NOMO-1 treated with dmso at 0.1 percent for 144 hours (cell line): ENCODE results near the gene KSR2.
"Not testable (repeated sequence)": the region's sequence is repeated elsewhere in the genome, so short reads cannot be mapped to it uniquely, and the experiment has no call there.

Source experiments
- DNase-seq: peaks from one replicate; lab custom pipeline; 2025; ENCODE audit not compliant: unreplicated experiment; lab: John Stamatoyannopoulos, UW

Gene KSR2

DNA sequence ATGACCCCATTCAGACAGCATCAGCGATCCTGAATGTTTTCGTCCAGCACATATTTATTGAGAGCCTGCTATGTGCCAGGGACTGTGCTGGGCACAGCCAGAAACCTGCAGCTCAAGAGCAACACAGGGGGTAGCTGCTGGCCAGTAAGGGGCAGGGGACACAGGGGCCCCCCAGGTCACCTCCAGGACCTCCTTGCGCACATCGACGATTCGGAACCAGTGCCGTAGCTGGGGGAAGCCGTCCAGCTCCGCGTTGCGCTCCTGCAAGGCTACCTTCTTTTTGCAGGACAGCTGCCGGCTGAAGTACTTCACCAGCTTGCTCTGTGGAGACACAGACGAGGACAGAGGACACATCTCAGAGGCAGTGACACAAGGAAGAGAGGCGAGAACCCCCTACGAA lies 108.7 kb downstream of the KSR2 start:
- no peak for DNase-seq

DNA sequence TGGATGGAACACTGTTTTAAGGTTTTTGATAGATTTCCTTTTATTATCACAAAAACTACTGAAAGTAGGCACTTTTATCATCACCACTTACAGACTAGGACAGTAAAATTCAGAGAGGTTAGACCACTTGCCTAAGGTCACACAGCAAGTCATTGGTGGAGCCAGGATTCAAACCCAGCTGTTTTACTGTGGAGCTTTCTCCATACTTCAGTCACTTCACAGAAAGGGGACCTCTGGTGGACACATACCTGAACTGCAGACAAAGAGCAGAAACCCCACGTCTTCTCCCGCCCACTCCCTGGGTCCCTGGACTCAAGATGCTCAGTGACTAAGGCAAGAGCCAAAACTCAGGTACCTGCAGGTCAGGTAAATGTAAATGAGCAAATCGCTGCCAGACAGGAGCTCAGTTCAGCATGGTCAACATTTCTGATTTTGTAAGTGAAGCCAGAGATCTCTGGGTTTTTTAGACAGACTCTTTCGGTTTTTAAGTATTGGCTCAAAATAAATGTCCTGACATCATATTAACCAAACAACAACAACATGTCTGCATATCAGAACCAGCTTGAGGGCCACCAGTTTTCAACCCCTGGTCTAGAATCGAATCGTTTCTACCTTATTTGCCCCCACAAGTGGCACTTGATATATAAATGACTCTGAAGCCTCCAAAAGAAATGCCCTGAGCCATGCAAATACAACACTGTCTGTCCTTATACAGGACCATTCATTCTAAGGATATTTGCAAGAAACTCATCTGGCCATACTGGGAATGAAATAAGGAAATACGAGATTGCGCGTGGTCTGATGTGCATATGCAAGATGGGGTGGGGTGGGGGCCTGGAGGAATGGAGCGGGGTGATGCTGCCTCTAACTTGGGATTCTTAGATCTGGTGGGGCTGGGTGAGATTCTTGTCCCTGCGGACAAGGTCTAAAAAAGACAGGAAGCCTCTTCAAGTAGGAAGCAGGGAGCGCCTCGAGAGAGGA lies 110.9 kb downstream of the KSR2 start:
- no peak for DNase-seq

DNA sequence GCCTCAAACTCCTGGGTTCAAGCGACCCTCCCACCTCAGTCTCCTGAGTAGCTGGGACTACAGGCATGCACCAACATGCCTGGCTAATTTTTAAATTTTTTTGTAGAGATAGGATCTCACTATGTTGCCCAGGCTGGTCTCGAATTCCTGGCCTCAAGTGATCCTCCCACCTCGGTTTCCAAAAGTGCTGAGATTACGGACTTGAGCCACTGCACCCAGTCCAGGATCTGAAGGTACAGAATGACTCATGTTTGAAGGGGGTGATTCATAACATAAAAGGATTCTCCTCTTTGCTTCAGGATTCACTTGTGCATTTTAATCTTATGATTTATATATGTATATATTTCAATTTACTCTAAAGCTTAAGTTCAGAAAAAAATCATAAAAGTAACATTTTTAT lies 111.7 kb downstream of the KSR2 start:
- not testable (repeated sequence) for DNase-seq

DNA sequence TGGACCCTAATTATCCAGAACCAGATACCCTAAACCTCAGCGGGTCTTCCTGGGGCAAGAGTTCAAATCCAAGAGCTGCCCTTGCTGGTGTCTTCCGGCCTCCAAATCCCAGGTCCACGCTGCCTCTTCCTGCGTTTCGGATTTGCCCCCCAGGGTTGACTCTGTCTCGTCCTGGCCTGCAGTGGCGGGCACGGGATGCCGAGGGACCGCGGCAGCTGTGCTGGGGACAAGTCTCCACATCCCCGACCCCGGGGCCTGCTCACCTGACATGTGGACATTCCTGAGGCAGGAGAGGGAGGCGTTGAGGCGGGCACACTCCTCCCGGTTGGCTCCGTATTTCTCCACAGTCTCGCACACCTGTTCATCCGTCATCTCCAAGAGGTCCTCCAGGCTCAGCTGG lies 113.6 kb downstream of the KSR2 start:
- no peak for DNase-seq

DNA sequence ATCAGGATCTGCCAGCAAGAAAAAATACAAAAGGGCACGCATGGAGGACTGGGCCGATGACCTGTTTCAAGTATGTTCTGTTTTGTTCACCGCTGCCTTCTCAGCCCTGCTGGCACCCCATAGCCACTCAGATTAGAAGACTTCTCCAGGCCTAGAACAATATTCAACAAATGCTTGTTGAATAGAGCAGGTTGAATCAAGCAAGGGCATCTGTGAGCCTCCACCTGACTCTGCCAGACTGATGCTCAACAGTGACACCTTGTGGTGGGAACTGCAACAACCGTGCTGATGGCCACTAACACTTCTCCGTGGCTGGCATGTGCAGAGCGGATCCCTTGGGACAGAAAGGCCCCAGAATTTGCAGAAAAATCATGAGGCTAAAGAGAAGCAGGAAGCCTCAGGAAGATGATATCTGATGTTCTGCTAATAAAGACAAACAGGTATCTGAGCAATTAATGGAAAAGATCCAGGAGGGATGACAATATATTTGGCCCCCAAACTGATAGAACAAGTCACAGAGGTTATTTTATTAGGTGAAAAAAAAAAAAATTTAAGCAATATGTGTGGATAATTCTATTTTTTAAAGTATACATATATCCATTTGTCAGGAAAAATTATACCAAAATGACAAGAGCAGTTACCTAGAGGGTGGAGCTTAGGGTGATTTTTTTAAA lies 114.3 kb downstream of the KSR2 start:
- DNase-seq = peak; percentile 18

DNA sequence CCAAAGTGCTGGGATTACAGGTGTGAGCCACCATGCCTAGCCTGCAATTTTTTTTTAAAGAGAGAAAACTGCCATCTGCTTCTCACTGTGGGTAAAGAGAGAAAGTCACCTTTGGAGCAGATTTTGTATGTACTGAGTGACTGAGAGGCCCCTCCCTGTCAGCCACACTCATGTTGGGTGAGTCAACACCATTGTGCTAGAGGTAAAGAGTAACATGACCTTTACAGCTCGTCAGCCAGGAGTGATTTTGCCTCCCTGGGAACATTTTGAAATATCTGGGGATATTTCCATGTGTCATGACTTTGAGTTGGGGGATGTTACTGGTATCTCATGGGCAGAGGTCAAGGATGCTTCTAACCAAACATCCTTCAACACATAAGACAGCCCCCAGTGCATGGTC lies 115.2 kb downstream of the KSR2 start:
- DNase-seq = no peak

DNA sequence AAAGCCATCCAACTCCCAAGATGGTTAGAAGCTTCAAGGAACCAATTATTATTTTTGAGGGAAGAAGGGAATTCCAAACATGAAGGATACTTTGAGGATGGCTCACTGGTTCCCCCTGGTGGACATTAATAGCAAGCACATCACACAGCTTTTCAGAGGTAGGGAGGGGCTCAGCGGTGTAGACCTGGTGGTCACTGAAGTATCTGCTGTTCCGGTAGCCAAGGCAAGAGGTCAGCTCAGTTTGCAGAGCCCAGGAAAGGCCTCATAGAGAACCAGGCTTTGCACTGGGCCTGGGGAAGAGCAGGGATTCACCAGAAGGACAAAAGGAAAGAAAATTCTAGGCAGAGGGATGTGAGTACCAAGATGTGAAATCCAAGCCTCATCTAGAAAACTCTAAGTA lies 118.7 kb downstream of the KSR2 start:
- DNase-seq = no peak

DNA sequence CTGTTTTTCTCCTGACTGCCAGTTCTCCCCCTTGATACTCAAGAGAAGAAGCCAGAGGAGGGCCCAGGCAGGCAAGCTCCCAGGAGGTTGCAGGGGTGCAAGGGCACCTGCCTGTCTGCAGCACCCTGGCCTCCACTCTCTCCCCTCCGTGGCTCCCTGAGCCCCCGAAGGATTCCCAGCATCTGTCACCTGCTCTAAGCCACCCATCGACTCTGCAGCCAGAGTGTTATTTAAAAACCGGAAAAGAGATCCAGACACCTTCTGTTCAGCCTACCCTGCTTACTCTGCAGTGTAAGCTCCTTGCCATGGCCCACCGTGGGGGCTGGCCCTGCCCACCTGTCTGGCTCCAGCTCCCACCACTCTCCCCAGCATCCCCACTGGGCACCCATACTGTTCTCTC lies 121.4 kb downstream of the KSR2 start:
- DNase-seq = no peak

DNA sequence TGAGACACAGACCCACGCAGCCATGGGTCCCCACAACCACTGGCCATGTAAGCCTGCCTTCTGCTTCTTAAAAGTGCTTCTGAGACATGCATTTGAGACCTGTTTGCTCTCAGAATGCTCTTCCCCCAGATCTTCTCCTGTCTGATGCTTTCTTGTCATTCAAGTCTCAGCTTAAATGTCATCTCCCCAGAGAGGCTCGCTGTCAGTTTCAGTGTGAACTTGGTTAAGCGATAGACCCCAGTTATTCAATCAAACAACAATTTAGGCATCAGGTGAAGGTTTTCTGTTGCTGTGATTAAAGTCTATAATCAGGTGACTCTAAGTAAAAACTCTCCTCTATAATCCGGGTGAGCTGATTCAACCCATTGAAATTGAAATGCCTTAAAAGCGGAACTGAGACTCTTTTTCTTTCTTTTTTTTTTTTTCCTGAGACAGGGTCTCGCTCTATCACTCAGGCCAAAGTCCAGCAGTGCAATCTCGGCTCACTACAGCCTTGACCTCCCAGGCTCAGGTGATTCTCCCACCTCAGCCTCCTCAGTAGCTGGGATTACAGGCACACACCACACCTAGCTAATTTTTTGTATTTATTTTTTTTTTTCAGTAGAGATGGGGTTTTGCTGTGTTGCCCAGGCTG lies 123.4 kb downstream of the KSR2 start:
- DNase-seq = no peak

DNA sequence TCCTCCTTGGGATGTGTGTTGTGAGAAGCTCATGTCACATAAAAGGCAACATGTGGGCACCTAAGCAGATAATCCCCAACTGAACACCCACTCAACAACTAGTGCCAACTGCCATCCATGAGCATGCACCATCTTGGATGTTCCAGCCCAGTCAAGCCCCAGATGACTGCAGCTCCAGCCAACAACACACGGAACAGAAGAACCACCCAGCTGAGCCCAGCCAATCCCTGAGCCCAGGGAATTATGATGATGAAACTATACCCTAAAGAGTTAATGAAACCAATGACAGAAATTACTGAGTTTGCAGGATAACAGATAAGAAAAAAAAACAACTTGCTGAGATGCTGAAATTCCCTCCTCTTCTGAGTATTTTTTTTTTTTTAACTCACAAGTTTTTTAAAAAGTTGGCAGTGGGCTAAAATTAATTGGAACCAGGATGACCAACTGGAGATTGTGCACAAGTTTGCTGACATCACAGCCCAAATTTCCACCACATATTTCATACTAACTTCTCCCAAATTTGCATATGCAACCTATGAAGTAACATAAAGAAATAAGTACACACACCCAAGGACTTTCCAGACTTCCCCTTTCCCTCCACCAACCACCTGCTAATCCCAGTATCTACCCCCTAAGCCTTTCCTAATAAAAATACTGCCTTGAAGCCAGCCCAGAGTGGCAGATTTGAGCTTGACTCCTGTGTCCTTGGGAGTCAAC lies 124.5 kb downstream of the KSR2 start:
- no peak for DNase-seq

DNA sequence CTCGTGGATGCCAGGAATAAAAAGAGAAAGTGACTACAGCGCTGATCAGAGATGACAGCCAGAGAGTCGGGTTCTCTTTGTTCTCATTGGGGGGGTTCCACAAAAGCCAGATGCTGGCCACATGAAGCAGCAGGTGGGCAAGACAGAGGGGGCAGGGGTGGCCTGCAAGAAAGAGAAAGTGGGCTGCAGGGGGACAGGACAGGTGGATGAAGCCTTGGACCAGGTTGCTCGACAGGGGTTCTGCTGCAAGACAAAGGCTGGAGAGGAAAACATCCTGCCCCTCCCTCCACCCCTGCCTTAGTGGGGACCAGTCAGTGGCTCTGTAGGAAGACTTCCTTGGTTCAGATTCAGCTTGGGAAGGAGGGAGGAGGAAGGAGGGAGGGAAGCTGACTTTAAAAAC lies 126.2 kb downstream of the KSR2 start:
- no peak for DNase-seq

DNA sequence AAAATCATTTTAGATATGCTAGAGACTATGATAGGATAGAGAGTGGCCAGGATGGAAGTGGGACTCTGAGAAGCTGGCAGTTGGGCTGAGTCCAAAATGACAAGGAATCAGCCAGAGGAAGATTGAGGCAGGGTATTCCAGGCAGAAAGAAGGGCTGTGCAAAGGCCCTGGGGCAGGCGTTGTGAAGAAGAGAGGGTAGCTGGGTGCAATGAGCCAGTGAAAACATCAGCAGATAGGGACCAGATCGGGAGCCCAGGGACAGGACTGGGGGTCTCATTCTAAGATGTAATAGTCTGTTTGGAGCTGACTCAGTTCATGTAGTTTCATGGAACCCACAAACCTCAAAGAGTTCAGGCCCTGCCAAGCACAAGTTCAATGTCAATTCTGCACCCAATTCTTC lies 126.6 kb downstream of the KSR2 start:
- no peak for DNase-seq

DNA sequence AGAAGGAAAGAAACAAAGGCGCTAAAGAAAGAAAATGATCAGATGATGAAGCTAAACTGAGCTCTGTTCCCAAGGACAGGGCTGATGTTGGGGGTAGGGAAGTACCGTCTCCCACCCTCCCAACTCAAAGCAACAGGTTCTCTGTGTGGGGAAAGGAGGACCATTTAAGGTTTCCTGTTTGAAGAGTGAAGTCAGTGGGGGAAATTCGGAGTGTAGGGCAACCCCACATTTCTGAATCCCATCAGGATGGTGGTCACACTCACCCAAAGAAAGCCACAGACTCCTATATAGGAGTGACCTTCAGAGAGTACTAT lies 131.1 kb downstream of the KSR2 start:
- DNase-seq = no peak

DNA sequence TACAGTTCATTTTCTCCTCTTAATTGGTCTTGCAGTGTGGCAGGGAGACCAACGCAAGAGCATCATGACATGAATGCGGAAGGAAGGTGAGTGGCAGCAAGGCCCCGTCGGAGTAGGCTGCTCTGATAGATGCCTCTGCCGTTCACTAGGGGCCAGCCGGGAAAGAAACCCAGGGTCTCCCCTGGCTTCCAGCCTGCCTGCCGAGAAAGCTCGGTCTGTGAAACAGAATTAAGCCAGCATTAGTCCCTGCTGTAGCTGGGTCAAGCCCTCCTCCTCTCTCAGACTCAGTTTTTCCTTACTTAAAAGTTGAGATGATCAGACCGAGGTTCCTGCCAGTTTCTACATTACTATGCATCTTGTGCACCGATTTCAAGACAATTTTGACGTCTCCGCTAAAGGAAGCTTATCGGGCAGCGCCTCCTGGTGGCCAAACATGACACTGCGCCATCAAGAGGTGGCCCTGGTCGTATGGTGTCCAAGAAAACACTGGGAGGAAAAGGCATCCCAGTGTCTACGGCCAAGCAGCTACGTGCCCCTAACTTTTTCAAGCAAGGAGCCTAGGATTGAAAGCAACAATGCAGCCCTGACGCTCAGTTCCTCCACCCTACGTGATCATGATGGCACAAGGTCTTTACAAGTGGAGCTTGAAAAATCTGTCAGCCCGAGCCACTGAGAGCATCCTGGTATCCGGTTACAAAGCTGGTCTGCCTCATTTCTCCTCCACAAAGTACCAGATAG lies 131.6 kb downstream of the KSR2 start:
- peak; percentile 49 for DNase-seq

DNA sequence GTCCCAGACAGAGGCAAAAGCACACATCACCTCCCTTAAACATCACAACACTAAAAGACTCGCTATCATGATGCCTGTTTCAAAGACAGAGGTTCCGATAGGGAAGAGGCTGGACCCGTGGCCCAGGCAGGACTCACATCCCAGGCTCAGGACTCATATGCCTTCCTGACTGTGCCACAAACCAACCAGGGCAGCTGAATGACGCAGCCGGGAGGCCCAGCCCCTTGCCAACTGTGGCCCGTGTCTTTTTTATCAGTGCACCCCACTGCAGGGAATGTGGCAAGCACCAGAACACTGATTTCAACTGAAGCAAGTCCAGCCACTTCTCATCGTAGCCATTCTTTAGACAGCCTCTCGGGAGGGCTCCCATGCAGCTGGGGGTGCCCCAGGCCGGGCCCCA lies 132.3 kb downstream of the KSR2 start:
- DNase-seq = no peak

DNA sequence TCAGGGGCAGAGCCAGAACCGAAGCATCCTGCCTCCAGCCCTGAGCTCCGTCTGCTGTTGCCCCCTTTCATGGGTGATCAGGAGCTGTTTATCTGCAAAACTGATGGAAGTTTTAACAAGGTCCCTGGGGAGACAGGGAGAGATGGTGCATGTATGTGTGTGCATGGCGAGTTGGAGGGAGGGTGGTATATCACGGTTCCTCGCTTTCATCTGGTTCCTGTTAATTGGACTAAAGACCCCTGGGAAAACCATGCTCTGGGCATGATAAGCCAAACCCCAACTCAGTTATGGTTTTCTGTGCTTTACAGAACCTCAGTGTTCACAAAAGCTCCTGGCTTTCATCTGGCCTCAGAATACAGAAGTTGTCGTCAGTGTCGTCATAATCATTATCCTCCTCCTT lies 133.6 kb downstream of the KSR2 start:
- no peak for DNase-seq

DNA sequence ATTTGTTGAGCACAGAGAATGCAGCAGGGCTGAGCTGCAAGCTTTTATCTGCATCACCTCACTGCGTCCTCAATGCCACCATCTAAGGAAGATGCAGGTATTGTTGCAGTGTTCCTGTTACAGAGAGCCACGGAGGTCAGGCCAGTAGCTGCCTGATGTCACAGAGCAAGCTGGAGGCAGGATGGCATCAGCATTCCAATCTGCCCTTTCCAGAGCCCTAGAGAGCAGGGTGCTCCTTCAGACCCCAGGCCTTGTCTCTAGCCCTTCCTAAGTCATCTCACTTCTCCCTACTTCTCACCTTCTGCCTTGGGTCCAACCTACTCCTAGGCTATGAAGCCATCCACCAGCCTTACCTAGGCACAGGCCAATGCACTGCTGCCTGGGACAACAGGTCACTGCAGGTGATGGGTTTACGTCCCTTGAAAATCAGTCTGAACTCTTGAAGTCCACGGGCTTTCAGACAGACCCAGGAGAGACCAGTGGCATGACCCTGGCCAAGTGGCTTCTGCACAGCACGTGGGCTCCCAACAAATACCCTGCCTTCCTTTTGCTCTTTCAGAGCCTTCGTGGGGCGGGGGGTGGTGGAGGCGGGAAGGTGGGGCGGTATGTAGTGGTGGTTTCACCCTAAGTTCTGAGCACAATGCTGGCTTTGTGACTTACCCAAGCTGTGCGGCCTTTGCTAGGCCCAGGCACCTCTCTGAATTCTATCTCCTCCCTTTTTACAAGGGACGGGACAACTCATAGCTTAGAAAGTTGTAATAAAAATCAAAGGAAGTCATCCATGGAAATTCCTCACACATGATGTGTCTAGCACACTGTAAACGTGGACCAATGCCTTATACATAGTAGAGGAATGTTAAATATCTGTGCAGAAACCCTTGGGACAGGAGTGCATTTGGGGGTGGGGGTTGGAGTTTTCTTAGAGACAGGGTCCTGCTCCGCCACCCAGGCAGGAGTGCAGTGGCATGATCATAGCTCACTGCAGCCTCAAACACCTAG lies 136.0 kb downstream of the KSR2 start:
- no peak for DNase-seq

DNA sequence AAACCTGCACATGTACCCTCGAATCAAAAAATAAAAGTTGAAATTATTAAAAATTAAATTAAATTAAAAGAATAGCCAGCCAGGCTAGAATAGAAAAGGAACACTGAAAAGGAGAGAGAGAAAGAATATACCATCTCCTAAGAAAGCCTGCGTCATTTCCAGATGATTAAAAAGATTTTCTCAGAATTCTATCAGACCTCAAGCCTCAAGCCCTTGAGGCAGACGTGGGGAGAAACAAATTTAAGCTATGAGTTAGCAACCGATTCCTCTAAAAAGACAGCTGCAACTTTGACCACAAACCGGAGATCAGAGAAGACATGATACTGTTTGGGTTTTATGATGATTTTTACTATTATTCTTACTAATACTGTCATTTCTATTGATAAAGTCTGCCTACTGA lies 138.3 kb downstream of the KSR2 start:
- no peak for DNase-seq

DNA sequence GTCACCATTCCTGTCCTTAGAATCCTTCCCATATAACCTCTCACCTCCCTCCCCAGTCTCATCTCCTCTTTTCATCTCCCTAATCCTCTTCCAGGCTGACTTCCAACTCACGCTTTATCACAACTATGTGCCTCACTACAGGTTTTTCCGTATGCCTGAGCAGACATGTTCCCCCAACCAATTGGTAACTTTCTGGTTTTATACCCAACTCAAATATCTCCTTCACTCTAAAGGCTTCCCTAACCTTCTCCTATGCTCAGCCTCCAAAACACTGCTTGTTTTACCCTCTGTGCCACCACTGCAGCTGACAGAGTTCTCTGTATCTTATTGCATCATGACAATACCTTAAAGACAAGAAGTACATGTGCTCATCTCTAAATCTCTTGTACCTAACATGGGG lies 139.7 kb downstream of the KSR2 start:
- DNase-seq = no peak

DNA sequence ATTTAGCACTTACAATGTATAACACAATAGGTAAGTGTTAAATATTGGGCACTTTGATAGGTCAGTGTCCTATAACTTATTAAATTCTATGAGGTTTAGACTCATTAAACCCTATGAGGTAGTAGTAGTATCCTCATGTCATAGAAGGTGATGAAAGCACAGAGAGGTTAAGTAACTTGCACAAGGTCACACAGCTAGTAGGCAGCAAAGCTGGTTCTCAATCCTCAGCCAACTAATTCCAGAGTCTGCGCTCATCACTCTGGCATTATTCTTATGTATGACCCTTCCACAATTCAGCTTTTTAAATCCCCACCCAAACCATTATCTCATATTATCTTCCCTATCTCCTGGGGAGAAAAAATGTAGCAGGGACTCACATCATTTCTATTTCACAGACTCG lies 141.1 kb downstream of the KSR2 start:
- no peak for DNase-seq
